Liver (tissue), 9 donors: ENCODE results near the gene INSC. TPM values are rescaled to one million over a fixed set of nuclear protein-coding genes. Genes with fewer than 3 reads are reported as not detected.

Experiments used
- DNase-seq: peaks from one replicate; pipeline ENCODE4 v3.0.0-alpha.2; 2017; ENCODE audit warnings: low spot score
- H3K27ac ChIP-seq, 2 donors: one replicate each; pipeline ENCODE4 v1.7.0; 2013; ENCODE audit warnings: inconsistent platforms in 2 of 2, low read length in 2 of 2, control low read depth in 1 of 2, low read depth in 1 of 2, mild to moderate bottlenecking in 1 of 2
- H3K27me3 ChIP-seq, 4 donors: one replicate each; pipeline versions ENCODE4 v1.6.1 to v1.7.0; 2013; ENCODE audit warnings: low read length in 3 of 4, inconsistent platforms in 1 of 4, mild to moderate bottlenecking in 1 of 4, moderate library complexity in 1 of 4; ENCODE audit not compliant: control insufficient read depth in 4 of 4, insufficient read depth in 4 of 4
- H3K36me3 ChIP-seq, 4 donors: one replicate each; pipeline versions ENCODE4 v1.6.1 to v1.7.0; 2013; ENCODE audit warnings: low read length in 3 of 4, mild to moderate bottlenecking in 3 of 4, low read depth in 1 of 4, moderate library complexity in 1 of 4; ENCODE audit not compliant: control insufficient read depth in 4 of 4, insufficient read depth in 3 of 4
- H3K4me1 ChIP-seq, 4 donors: one replicate each; pipeline versions ENCODE4 v1.6.1 to v1.7.0; 2013; ENCODE audit warnings: low read length in 3 of 4, mild to moderate bottlenecking in 3 of 4, moderate library complexity in 1 of 4; ENCODE audit not compliant: control insufficient read depth in 4 of 4, insufficient read depth in 4 of 4
- H3K4me3 ChIP-seq, 3 donors: one replicate each; pipeline versions ENCODE4 v1.6.1 to v1.7.0; 2013; ENCODE audit warnings: low read length in 3 of 3, control low read depth in 1 of 3, low read depth in 1 of 3, mild to moderate bottlenecking in 1 of 3
- H3K9ac ChIP-seq, 2 donors: one replicate each; pipeline ENCODE4 v1.7.0; 2013; ENCODE audit warnings: low read length in 2 of 2, mild to moderate bottlenecking in 2 of 2, moderate library complexity in 2 of 2, control low read depth in 1 of 2, low read depth in 1 of 2
- H3K9me3 ChIP-seq, 4 donors: one replicate each; pipeline versions ENCODE4 v1.6.1 to v1.7.0; 2013; ENCODE audit warnings: low read length in 3 of 4; ENCODE audit not compliant: control insufficient read depth in 4 of 4
- ATF3 ChIP-seq: IDR thresholded peaks from 2 replicates; pipeline ENCODE4 v1.6.1; 2016; ENCODE audit warnings: antibody characterized with exemption
- EGR1 ChIP-seq, 2 donors: IDR thresholded peaks; 2 replicates each; pipeline ENCODE4 v1.6.1; 2016 to 2018; ENCODE audit warnings: antibody characterized with exemption in 2 of 2, low read depth in 2 of 2
- FOXA2 ChIP-seq: IDR thresholded peaks from 2 replicates; pipeline ENCODE4 v1.6.1; 2016; ENCODE audit warnings: antibody characterized with exemption
- GABPA ChIP-seq, 2 donors: IDR thresholded peaks in 1 of 2; conservative IDR thresholded peaks in 1 of 2; 2 replicates each; pipeline ENCODE4 v1.6.1; 2016; ENCODE audit warnings: antibody characterized with exemption in 2 of 2, mild to moderate bottlenecking in 1 of 2, moderate library complexity in 1 of 2
- HNF4A ChIP-seq, 2 donors: conservative IDR thresholded peaks; 2 replicates each; pipeline ENCODE4 v1.6.1; 2016; ENCODE audit warnings: antibody characterized with exemption in 2 of 2, mild to moderate bottlenecking in 2 of 2
- HNF4G ChIP-seq: IDR thresholded peaks from 2 replicates; pipeline ENCODE4 v1.6.1; 2016; ENCODE audit warnings: antibody characterized with exemption
- JUND ChIP-seq, 2 donors: IDR thresholded peaks; 2 replicates each; pipeline ENCODE4 v1.6.1; 2016; ENCODE audit warnings: antibody characterized with exemption in 2 of 2
- RAD21 ChIP-seq, 2 donors: IDR thresholded peaks; 2 replicates each; pipeline ENCODE4 v1.6.1; 2016; ENCODE audit warnings: antibody characterized with exemption in 2 of 2, mild to moderate bottlenecking in 2 of 2
- RXRA ChIP-seq, 2 donors: IDR thresholded peaks; 2 replicates each; pipeline ENCODE4 v1.6.1; 2017 to 2018; ENCODE audit warnings: antibody characterized with exemption in 2 of 2, mild to moderate bottlenecking in 1 of 2
- SP1 ChIP-seq: IDR thresholded peaks from 2 replicates; pipeline ENCODE4 v1.6.1; 2018; ENCODE audit warnings: antibody characterized with exemption, mild to moderate bottlenecking
- TAF1 ChIP-seq: conservative IDR thresholded peaks from 2 replicates; pipeline ENCODE4 v1.6.1; 2016; ENCODE audit warnings: antibody characterized with exemption, mild to moderate bottlenecking
- ZBTB33 ChIP-seq: IDR thresholded peaks from 2 replicates; pipeline ENCODE4 v1.6.1; 2016; ENCODE audit warnings: antibody characterized with exemption
- WGBS: extraction: QIAGEN DNeasy Blood & Tissue Kit; methylation state at CpG from one replicate; pipeline ENCODE4 v1.1.7; 2013; 5-methylcytosine and 5-hydroxymethylcytosine counted together
- polyA plus RNA-seq, 2 donors: library from polyadenylated mRNA; stranded (reverse) in 1 of 2; unstranded in 1 of 2; fragments of 200-250 nt in 1 of 2; fragments of >200 nt in 1 of 2; fragmentation: Nextera tagmentation in 1 of 2; extraction: Ambion mirVana in 1 of 2; gene quantifications; one replicate each; pipeline versions ENCODE4 v1.2.1 to v1.2.3, GENCODE V29; 2013 to 2015
- total RNA-seq, 2 donors: library from RNA; depleted of rRNA; stranded (reverse); fragments of >200 nt; gene quantifications; one replicate each; pipeline ENCODE4 v1.2.3, GENCODE V29; 2014
- TF ChIP-seq, protein P1 (sequence below): fragments of 150-350 bp; IDR thresholded peaks from 2 replicates; pipeline ENCODE4 v1.5.1; 2017; ENCODE audit warnings: improper control_type of control experiment, low read depth, low read length; ENCODE audit not compliant: missing input control
- donor health status: healthy.
- donor health status: healthy.
- donor health status: healthy.
- donor health status: healthy.
- donor health status: healthy.

INSC gene
- total and polyA plus RNA-seq, 4 donors: 0.02 to 0.25 (median 0.12) TPM

- Histone ChIP-seq H3K27ac (no peak within 1 kb of the TSS), H3K4me3 (peak within 1 kb of the TSS; percentile 14 to 37 (median 28)), H3K4me1 (peaks cover 9 to 20% (median 18%) of the 10 kb centered on the region in 4 donors), H3K36me3 (no peaks in the 10 kb centered on the region), H3K9me3 (no peaks in the 10 kb centered on the region), H3K27me3 (peaks cover 0 to 5% (median 5%) of the 10 kb centered on the region in 4 donors), H3K9ac (no peak within 1 kb of the TSS)
- 5% methylated on average over 60 of the region's 60 CpGs for WGBS
- TF ChIP-seq GABPA (IDR thresholded peaks at IDR 0.05 in 1 of 2, conservative IDR thresholded peaks at IDR 0.05 in 1 of 2): no peak
- TF ChIP-seq ATF3: peak; percentile 30
- TF ChIP-seq SP1: no peak
- no peak for TF ChIP-seq TAF1
- TF ChIP-seq EGR1 (IDR thresholded peaks at IDR 0.05; ENCODE audit: low read depth in 2 of 2): no peak
- no peak for TF ChIP-seq HNF4G
- DNase-seq: no peak
These were observed 41.1 kb upstream of the INSC start, which contains the start of gene CALCB for GRCh38 chr11:15073361-15074205. TSS of gene CALCB (plus strand) at chr11:15073593. CDS start at chr11:15074719, 1,126 bp downstream.

GRCh38 chr11:15074206-15075161 lies 40.2 kb upstream of the INSC start:
- no peak overlapping the region for H3K9ac ChIP-seq
- peak overlapping the region; percentile 14 to 37 (median 28) for H3K4me3 ChIP-seq
- TF ChIP-seq HNF4A (conservative IDR thresholded peaks at IDR 0.05): peak in 1 of 2 donors; percentile 23
- peak; percentile 89 to 92 for TF ChIP-seq RAD21 (IDR thresholded peaks at IDR 0.05)
- peak in 1 of 2 donors; percentile 7 for TF ChIP-seq RXRA (IDR thresholded peaks at IDR 0.05)
- no peak for TF ChIP-seq ATF3
- TF ChIP-seq, protein P1, sequence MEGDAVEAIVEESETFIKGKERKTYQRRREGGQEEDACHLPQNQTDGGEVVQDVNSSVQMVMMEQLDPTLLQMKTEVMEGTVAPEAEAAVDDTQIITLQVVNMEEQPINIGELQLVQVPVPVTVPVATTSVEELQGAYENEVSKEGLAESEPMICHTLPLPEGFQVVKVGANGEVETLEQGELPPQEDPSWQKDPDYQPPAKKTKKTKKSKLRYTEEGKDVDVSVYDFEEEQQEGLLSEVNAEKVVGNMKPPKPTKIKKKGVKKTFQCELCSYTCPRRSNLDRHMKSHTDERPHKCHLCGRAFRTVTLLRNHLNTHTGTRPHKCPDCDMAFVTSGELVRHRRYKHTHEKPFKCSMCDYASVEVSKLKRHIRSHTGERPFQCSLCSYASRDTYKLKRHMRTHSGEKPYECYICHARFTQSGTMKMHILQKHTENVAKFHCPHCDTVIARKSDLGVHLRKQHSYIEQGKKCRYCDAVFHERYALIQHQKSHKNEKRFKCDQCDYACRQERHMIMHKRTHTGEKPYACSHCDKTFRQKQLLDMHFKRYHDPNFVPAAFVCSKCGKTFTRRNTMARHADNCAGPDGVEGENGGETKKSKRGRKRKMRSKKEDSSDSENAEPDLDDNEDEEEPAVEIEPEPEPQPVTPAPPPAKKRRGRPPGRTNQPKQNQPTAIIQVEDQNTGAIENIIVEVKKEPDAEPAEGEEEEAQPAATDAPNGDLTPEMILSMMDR: peak; percentile 72
- H3K27ac ChIP-seq: no peak overlapping the region
- no peaks in the 10 kb centered on the region for H3K36me3 ChIP-seq
- DNase-seq: peak; percentile 84
- peaks cover 9 to 20% (median 18%) of the 10 kb centered on the region in 4 donors for H3K4me1 ChIP-seq
- H3K9me3 ChIP-seq: no peaks in the 10 kb centered on the region
- WGBS: 5% methylated on average over 33 of the region's 33 CpGs
- peaks cover 0 to 5% (median 5%) of the 10 kb centered on the region in 4 donors for H3K27me3 ChIP-seq

- Histone ChIP-seq H3K27ac (no peak overlapping the region), H3K9ac (no peak overlapping the region), H3K9me3 (no peaks in the 10 kb centered on the region), H3K36me3 (no peaks in the 10 kb centered on the region), H3K27me3 (peaks cover 0 to 5% (median 5%) of the 10 kb centered on the region in 4 donors), H3K4me1 (peaks cover 9 to 20% (median 18%) of the 10 kb centered on the region in 4 donors), H3K4me3 (no peak overlapping the region)
- TF ChIP-seq FOXA2 (no peak), JUND (IDR thresholded peaks at IDR 0.05) (no peak), ZBTB33 (no peak), EGR1 (IDR thresholded peaks at IDR 0.05; ENCODE audit: low read depth in 2 of 2) (no peak), HNF4A (conservative IDR thresholded peaks at IDR 0.05) (no peak)
- 36% methylated on average over 4 of the region's 4 CpGs for WGBS
- DNase-seq: no peak
These were observed 39.6 kb upstream of the INSC start for GRCh38 chr11:15075162-15075526.
